Measurements from ENCODE around the gene ZACN.

Gene ZACN

DNA sequence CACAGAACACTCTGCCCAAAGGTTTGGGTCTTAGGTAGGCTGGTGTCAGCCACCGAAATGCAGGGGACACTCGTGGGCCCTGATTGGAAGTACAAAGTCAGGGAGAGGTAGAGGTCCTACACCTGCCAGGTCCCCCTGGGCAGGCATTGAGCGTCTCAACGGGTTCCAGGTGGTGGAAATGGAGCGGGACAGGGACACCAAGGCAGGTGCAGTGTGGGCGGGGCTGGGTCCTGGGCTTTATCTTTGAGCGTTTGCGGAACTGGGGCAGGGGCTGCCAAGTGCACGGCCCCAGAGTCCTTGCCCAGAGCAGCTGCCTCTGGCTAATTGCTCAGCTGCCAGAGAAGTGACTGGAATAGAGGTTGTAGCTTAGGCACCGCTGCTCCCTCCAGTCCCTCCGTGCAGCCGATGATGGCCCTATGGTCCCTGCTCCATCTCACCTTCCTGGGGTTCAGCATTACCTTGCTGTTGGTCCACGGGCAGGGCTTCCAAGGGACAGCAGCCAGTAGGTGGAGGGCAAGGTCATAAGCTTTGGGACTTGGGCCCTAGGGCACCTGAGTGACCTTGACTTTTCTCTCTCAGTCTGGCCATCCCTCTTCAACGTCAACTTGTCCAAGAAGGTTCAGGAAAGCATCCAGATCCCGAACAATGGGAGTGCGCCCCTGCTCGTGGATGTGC, at the start of gene ZACN:
Gene ZACN (plus strand): TSS at position 323 of the 675 bp plus-strand sequence. CDS start 83 bp downstream, at position 406.
- no peaks in the 10 kb centered on the region for H3K36me3 ChIP-seq (ENCODE audit: insufficient read depth)
- H3K4me3 ChIP-seq (IDR thresholded peaks at IDR 0.05; ENCODE audit: insufficient read depth, low read depth, low read length) = no peak within 1 kb of the TSS
- no peak within 1 kb of the TSS for H3K27ac ChIP-seq
- no peak within 1 kb of the TSS for H3K9ac ChIP-seq
- no peak within 1 kb of the TSS for H2AFZ ChIP-seq (ENCODE audit: low read depth)
- TF ChIP-seq, protein P1, sequence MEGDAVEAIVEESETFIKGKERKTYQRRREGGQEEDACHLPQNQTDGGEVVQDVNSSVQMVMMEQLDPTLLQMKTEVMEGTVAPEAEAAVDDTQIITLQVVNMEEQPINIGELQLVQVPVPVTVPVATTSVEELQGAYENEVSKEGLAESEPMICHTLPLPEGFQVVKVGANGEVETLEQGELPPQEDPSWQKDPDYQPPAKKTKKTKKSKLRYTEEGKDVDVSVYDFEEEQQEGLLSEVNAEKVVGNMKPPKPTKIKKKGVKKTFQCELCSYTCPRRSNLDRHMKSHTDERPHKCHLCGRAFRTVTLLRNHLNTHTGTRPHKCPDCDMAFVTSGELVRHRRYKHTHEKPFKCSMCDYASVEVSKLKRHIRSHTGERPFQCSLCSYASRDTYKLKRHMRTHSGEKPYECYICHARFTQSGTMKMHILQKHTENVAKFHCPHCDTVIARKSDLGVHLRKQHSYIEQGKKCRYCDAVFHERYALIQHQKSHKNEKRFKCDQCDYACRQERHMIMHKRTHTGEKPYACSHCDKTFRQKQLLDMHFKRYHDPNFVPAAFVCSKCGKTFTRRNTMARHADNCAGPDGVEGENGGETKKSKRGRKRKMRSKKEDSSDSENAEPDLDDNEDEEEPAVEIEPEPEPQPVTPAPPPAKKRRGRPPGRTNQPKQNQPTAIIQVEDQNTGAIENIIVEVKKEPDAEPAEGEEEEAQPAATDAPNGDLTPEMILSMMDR (conservative IDR thresholded peaks at IDR 0.05; ENCODE audit: low read depth, low read length) = no peak
- H3K4me2 ChIP-seq = no peak within 1 kb of the TSS
- H4K20me1 ChIP-seq (ENCODE audit: insufficient read depth) = no peaks in the 10 kb centered on the region
- H3K4me1 ChIP-seq (ENCODE audit: low read depth, poor library complexity, severe bottlenecking) = no peaks in the 10 kb centered on the region
- H3K79me2 ChIP-seq (ENCODE audit: insufficient read depth, low read depth) = no peaks in the 10 kb centered on the region
- peaks cover 15% of the 10 kb centered on the region for H3K27me3 ChIP-seq (ENCODE audit: insufficient read depth, low read depth)

DNA sequence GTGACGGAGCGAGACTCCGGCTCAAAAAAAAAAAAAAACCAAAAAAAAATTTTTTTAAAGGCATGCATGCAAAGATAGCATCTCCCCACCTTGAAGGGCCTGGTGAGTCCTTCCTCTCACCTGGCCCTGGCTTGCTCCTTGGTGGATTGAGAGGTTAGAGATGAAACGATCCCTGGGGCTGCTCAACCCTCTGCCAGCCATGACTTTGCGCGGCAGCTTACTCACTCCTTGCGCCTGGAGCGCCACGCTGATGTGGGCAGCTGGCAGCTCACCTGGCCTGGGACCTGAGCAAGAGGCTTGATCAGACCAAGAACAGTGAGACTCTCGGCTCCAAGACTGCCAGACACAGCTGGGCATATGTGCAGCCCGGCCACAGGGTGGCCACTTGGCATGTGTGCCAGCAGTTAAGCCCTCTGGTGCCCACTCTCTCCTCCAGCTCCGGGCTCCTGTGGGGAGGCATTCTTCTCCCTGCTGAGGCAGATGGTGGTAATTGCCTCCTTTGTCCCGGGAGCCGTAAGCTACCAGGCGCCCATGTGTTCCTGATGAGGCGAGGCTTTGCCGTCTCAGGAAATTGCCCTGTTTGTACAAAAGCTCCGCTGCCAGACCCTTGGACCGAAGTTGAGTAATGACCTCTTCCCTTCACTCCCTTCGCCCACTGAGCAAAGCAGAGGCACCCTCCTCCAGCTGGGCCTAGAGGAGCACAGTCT, 46.8 kb upstream of the ZACN start:
- H3K27me3 ChIP-seq (ENCODE audit: insufficient read depth, low read depth) = no peaks in the 10 kb centered on the region
- no peak overlapping the region for H3K4me2 ChIP-seq
- H3K27ac ChIP-seq = no peak overlapping the region
- no peaks in the 10 kb centered on the region for H3K79me2 ChIP-seq (ENCODE audit: insufficient read depth, low read depth)
- H3K9ac ChIP-seq = no peak overlapping the region
- no peak overlapping the region for H3K4me3 ChIP-seq (IDR thresholded peaks at IDR 0.05; ENCODE audit: insufficient read depth, low read depth, low read length)
- H2AFZ ChIP-seq (ENCODE audit: low read depth) = no peak overlapping the region
- H3K4me1 ChIP-seq (ENCODE audit: low read depth, poor library complexity, severe bottlenecking) = no peaks in the 10 kb centered on the region
- no peaks in the 10 kb centered on the region for H3K36me3 ChIP-seq (ENCODE audit: insufficient read depth)
- no peaks in the 10 kb centered on the region for H4K20me1 ChIP-seq (ENCODE audit: insufficient read depth)
- TF ChIP-seq, protein P1 (conservative IDR thresholded peaks at IDR 0.05; ENCODE audit: low read depth, low read length) = no peak

DNA sequence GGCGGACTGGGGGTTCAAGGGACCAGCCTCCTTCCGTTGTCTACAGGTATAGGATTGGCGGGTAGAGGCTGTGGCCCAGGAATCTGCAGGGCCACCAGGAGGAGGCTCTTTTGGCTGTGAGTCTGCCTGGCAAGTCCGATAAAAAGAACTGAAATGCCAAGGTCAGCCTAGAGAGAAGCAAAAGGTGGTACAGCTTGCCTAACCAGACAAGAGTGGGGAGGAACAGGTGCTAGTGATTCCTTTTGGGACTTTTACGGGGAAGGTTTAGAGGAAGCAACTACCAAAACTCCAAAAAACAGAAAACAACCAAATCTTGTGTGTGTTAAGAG, 46.2 kb upstream of the ZACN start:
- Histone ChIP-seq H3K27me3 (ENCODE audit: insufficient read depth, low read depth) (no peaks in the 10 kb centered on the region), H4K20me1 (ENCODE audit: insufficient read depth) (no peaks in the 10 kb centered on the region)

DNA sequence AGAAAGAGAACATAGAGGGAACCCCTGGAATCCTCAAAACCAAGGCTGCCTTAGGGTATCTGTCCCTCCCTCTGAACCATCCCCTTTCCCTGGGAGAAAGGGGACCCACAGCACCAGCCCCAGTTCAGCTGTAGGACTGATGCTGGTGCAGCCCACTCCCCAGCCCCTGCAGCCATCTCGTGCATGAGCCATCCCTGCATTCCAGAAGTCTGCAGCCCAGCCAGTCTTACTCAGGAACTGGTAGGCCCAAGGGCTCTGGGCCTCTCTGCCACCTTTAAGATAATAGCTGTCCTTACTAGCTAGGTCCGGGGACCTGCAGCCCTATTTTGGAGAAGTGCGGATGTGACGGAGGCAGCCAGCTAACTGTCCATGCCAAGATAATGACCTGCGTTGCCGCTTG, 45.8 kb upstream of the ZACN start:
- Histone ChIP-seq H3K4me2 (no peak overlapping the region), H3K4me1 (ENCODE audit: low read depth, poor library complexity, severe bottlenecking) (no peaks in the 10 kb centered on the region), H3K79me2 (ENCODE audit: insufficient read depth, low read depth) (no peaks in the 10 kb centered on the region), H3K9ac (no peak overlapping the region), H2AFZ (ENCODE audit: low read depth) (no peak overlapping the region), H3K4me3 (IDR thresholded peaks at IDR 0.05; ENCODE audit: insufficient read depth, low read depth, low read length) (no peak overlapping the region), H3K27ac (no peak overlapping the region), H3K27me3 (ENCODE audit: insufficient read depth, low read depth) (no peaks in the 10 kb centered on the region), H3K36me3 (ENCODE audit: insufficient read depth) (no peaks in the 10 kb centered on the region), H4K20me1 (ENCODE audit: insufficient read depth) (no peaks in the 10 kb centered on the region)
- TF ChIP-seq, protein P1 (conservative IDR thresholded peaks at IDR 0.05; ENCODE audit: low read depth, low read length) = no peak

More for the DNA sequence above, 46.2 kb upstream of the ZACN start:
- H3K4me3 ChIP-seq (IDR thresholded peaks at IDR 0.05; ENCODE audit: insufficient read depth, low read depth, low read length) = no peak overlapping the region
- TF ChIP-seq, protein P1 (conservative IDR thresholded peaks at IDR 0.05; ENCODE audit: low read depth, low read length) = no peak
- no peak overlapping the region for H2AFZ ChIP-seq (ENCODE audit: low read depth)
- no peak overlapping the region for H3K27ac ChIP-seq
- no peaks in the 10 kb centered on the region for H3K36me3 ChIP-seq (ENCODE audit: insufficient read depth)
- H3K79me2 ChIP-seq (ENCODE audit: insufficient read depth, low read depth) = no peaks in the 10 kb centered on the region
- H3K9ac ChIP-seq = no peak overlapping the region
- H3K4me1 ChIP-seq (ENCODE audit: low read depth, poor library complexity, severe bottlenecking) = no peaks in the 10 kb centered on the region
- no peak overlapping the region for H3K4me2 ChIP-seq

Data from KMS-11 (cell line).